ENCODE data around the gene EXOSC1. TPM values are rescaled to one million over a fixed set of nuclear protein-coding genes. Genes with fewer than 3 reads are reported as not detected.
A peak's percentile ranks its signal among the peaks of the same experiment; 100 is the strongest.
"Not testable (repeated sequence)": the region's sequence is repeated elsewhere in the genome, so short reads cannot be mapped to it uniquely, and the experiment has no call there.

Gene EXOSC1
- polyA plus RNA-seq, 2 donors = 28.8 to 32.4 TPM

DNA sequence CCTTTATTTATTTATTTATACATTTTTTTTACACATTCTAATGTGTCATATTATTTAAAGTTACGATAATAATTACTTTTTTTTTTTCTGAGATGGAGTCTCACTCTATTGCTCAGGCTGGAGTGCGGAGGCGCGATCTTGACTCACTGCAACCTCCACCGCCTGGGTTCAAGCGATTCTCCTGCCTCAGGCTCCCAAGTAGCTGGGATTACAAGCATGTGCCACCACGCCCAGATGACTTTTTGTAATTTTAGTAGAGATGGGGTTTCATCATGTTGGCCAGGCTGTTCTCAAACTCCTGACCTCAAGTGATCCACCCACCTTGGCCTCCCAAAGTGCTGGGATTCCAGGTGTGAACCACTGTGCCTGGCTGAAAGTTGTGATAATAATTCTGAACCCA is 39.3 kb downstream of the EXOSC1 start:
- not testable (repeated sequence) for H3K36me3 ChIP-seq (ENCODE audit: control insufficient read depth in 2 of 2, insufficient read depth in 2 of 2, low read length in 1 of 2); H3K27me3 ChIP-seq (ENCODE audit: control insufficient read depth in 1 of 2, insufficient read depth in 2 of 2, low read length in 2 of 2); H3K9me3 ChIP-seq (ENCODE audit: control insufficient read depth in 2 of 2, insufficient read depth in 1 of 2, low read depth in 1 of 2, low read length in 1 of 2); H3K4me3 ChIP-seq (ENCODE audit: low read depth in 1 of 2, low read length in 2 of 2); H3K4me1 ChIP-seq (ENCODE audit: control insufficient read depth in 2 of 2, insufficient read depth in 2 of 2, low read length in 1 of 2)
- H3K27ac ChIP-seq (ENCODE audit: low read depth in 2 of 2, low read length in 1 of 2) = peak overlapping the region in 1 of 2 donors; percentile 47
- 74 to 83% methylated on average over 7 of the region's 7 CpGs for WGBS, 2 donors

DNA sequence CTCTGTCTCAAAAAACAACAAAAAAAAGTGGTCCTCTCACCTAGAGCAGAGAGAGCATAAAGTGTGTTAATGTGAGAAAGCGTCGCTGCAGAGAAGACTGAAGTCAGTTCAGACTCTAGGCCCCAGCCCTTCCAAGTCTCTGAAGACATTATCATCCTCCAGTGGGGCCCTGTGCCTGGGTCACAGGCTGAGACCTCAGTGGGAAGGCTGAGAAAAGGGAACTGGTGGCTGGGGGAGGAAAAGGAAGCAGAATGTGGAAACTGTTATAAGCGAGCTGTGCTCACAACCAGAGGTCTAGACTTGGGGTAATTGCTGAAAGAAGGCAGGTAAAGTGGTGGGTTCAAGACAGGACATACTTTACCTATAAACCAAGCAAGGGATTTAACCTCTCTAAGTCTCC is 39.7 kb downstream of the EXOSC1 start:
- Histone ChIP-seq H3K27me3 (ENCODE audit: control insufficient read depth in 1 of 2, insufficient read depth in 2 of 2, low read length in 2 of 2) (no peaks in the 10 kb centered on the region), H3K9me3 (ENCODE audit: control insufficient read depth in 2 of 2, insufficient read depth in 1 of 2, low read depth in 1 of 2, low read length in 1 of 2) (no peaks in the 10 kb centered on the region), H3K36me3 (ENCODE audit: control insufficient read depth in 2 of 2, insufficient read depth in 2 of 2, low read length in 1 of 2) (no peaks in the 10 kb centered on the region), H3K4me1 (ENCODE audit: control insufficient read depth in 2 of 2, insufficient read depth in 2 of 2, low read length in 1 of 2) (no peaks in the 10 kb centered on the region), H3K27ac (ENCODE audit: low read depth in 2 of 2, low read length in 1 of 2) (no peak overlapping the region), H3K4me3 (ENCODE audit: low read depth in 1 of 2, low read length in 2 of 2) (no peak overlapping the region)
- 82 to 84% methylated on average over 3 of the region's 3 CpGs for WGBS, 2 donors

DNA sequence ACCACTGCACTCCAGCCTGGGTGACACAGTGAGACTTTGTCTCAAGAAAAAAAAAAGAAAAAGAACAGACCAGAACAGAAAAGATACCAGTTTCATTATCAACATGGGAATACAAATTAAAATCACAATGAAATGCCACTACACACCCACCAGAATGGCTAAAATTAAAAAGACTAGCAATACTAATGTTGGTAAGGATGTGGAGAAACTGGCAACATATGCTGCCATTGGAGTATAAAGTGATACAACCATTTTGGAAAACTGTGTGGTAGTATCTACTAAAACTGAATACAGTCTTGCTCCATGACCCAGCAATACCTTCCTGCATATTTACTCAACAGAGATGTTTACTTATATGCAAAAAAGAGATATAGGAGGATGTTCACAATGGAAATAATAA is 41.8 kb downstream of the EXOSC1 start:
- Histone ChIP-seq H3K36me3 (ENCODE audit: control insufficient read depth in 2 of 2, insufficient read depth in 2 of 2, low read length in 1 of 2) (no peaks in the 10 kb centered on the region), H3K27me3 (ENCODE audit: control insufficient read depth in 1 of 2, insufficient read depth in 2 of 2, low read length in 2 of 2) (no peaks in the 10 kb centered on the region), H3K27ac (ENCODE audit: low read depth in 2 of 2, low read length in 1 of 2) (no peak overlapping the region), H3K9me3 (ENCODE audit: control insufficient read depth in 2 of 2, insufficient read depth in 1 of 2, low read depth in 1 of 2, low read length in 1 of 2) (no peaks in the 10 kb centered on the region), H3K4me1 (ENCODE audit: control insufficient read depth in 2 of 2, insufficient read depth in 2 of 2, low read length in 1 of 2) (peaks cover 3 to 4% of the 10 kb centered on the region in 2 donors), H3K4me3 (ENCODE audit: low read depth in 1 of 2, low read length in 2 of 2) (no peak overlapping the region)

DNA sequence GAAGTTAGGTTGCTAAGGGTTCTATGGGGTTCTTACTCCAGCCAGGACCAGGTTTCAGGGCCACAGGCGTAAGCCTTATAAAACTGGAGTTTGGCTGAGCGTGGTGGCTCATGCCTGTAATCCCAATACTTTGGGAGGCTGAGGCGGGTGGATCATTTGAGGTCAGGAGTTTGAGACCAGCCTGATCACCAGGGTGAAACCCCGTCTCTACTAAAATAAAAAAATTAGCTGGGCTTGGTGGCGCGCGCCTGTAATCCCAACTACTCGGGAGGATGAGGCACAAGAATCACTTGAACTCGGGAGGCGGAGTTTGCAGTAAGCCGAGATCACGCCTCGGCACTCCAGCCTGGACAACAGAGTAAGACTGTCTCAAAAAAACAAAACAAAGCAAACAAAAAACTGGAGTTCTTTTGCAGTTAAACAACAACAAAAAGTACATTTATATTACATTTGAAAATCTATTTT is 44.3 kb downstream of the EXOSC1 start:
- Histone ChIP-seq H3K27me3 (ENCODE audit: control insufficient read depth in 1 of 2, insufficient read depth in 2 of 2, low read length in 2 of 2) (no peaks in the 10 kb centered on the region), H3K4me1 (ENCODE audit: control insufficient read depth in 2 of 2, insufficient read depth in 2 of 2, low read length in 1 of 2) (peaks cover 3 to 4% of the 10 kb centered on the region in 2 donors), H3K4me3 (ENCODE audit: low read depth in 1 of 2, low read length in 2 of 2) (peak overlapping the region in 1 of 2 donors; percentile 67), H3K27ac (ENCODE audit: low read depth in 2 of 2, low read length in 1 of 2) (peak overlapping the region in 1 of 2 donors; percentile 27), H3K9me3 (ENCODE audit: control insufficient read depth in 2 of 2, insufficient read depth in 1 of 2, low read depth in 1 of 2, low read length in 1 of 2) (no peaks in the 10 kb centered on the region), H3K36me3 (ENCODE audit: control insufficient read depth in 2 of 2, insufficient read depth in 2 of 2, low read length in 1 of 2) (no peaks in the 10 kb centered on the region)
- WGBS, 2 donors = 65 to 72% methylated on average over 13 of the region's 13 CpGs

DNA sequence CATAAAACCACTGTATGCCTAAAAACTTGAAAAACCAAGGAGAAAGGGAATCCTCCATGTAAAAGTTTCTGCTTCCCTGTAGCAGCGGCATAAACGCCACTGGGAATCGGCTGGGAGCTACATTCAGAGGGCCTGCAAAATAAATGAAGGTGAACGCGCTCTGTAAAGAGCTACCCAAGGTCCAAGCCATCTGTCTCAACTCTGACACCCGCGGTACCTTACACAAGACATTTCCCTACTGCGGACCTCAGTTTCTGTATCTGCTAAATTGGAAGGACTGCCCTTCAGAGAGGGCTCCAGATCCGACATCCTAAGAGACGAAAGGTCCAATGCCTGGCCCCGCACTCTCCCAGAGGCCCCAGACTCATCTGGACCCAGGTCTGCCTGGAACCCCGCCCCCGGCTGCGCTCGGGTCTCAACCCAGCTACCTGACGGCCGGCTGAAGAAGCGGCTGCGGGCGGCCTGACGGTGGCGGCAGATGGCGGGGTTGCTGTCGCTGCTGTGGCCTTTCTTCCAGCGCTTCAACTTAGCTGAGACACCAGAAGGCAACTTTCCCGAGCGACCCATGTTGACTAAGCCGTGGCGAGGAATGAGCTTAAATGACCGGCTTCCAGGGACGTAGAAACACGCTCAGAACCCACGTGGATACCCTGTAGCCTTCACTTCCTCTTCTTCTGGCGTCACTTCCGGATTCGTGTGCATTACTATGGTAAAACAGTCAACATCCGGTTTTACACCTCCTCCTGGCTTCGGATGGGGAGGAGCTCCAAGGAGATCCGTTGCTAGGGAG is 44.9 kb downstream of the EXOSC1 start, which contains the start of gene RRP12:
Gene RRP12, minus strand, starts transcription at position 676 of the 790 bp plus-strand sequence. Its CDS starts 109 bp downstream, at position 567.
- peaks cover 5% of the 10 kb centered on the region in 2 donors for H3K36me3 ChIP-seq (ENCODE audit: control insufficient read depth in 2 of 2, insufficient read depth in 2 of 2, low read length in 1 of 2)
- H3K4me3 ChIP-seq (ENCODE audit: low read depth in 1 of 2, low read length in 2 of 2) = peak within 1 kb of the TSS; percentile 67 to 77
- H3K9me3 ChIP-seq (ENCODE audit: control insufficient read depth in 2 of 2, insufficient read depth in 1 of 2, low read depth in 1 of 2, low read length in 1 of 2) = no peaks in the 10 kb centered on the region
- no peaks in the 10 kb centered on the region for H3K27me3 ChIP-seq (ENCODE audit: control insufficient read depth in 1 of 2, insufficient read depth in 2 of 2, low read length in 2 of 2)
- peak within 1 kb of the TSS; percentile 84 to 86 for H3K27ac ChIP-seq (ENCODE audit: low read depth in 2 of 2, low read length in 1 of 2)
- 1% methylated on average over 39 of the region's 39 CpGs for WGBS, 2 donors
- H3K4me1 ChIP-seq (ENCODE audit: control insufficient read depth in 2 of 2, insufficient read depth in 2 of 2, low read length in 1 of 2) = peaks cover 3 to 4% of the 10 kb centered on the region in 2 donors

DNA sequence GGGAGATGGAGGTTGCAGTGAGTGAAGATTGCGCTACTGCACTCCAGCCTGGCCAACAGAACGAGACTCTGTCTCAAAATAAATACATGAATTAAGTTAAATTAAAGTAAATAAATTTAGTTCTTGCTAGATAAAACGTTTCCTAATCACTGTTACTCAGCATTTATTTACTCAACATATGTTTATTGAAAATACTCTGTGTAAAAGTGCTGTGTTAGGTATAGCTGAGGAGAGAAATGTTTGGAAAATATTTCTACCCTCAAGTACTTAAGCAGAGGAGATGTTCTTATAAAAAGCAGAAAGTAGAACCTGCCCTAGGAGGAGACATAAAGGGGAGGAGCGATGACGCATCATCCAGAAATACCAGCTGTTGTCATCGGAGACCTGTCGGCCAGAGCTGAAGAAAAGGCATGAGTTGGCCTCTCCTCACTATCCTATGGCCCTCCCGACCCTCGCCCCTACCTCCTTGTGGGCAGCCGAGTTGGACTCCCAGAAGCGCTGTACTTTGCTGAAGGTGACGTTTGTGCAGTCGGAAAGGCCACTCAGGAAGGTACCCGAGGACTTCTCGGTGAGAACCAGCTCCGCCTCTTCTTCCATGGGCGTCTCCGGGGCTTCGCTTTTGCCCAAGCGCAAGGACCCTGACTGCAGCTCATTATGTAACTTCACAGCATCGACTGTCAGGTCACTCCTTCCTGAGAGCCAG is 45.8 kb downstream of the EXOSC1 start:
- Histone ChIP-seq H3K4me1 (ENCODE audit: control insufficient read depth in 2 of 2, insufficient read depth in 2 of 2, low read length in 1 of 2) (peaks cover 3 to 4% of the 10 kb centered on the region in 2 donors), H3K4me3 (ENCODE audit: low read depth in 1 of 2, low read length in 2 of 2) (peak overlapping the region; percentile 67 to 77), H3K36me3 (ENCODE audit: control insufficient read depth in 2 of 2, insufficient read depth in 2 of 2, low read length in 1 of 2) (peaks cover 5 to 6% of the 10 kb centered on the region in 2 donors), H3K27ac (ENCODE audit: low read depth in 2 of 2, low read length in 1 of 2) (peak overlapping the region; percentile 84 to 86), H3K9me3 (ENCODE audit: control insufficient read depth in 2 of 2, insufficient read depth in 1 of 2, low read depth in 1 of 2, low read length in 1 of 2) (no peaks in the 10 kb centered on the region), H3K27me3 (ENCODE audit: control insufficient read depth in 1 of 2, insufficient read depth in 2 of 2, low read length in 2 of 2) (no peaks in the 10 kb centered on the region)
- WGBS, 2 donors = 27 to 32% methylated on average over 21 of the region's 21 CpGs

DNA sequence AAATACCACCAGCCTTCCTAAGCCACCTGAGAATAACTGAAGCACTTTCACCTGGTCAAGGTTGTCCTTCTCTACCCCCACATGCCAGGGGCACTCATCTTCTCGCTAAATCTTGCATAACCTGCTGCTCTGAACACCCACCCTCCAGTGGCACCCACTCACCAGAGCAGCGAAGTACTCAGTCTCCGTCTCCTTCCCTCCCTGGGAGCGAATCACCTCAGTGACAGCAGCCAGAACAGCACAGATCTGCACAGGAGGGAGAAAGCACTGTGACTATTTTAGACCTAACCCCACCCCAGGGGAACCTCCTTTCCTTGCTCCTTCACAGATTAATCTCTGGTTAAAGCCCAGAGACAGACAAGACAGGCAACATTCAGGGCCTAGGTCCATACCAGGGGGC is 49.8 kb downstream of the EXOSC1 start:
- Histone ChIP-seq H3K4me1 (ENCODE audit: control insufficient read depth in 2 of 2, insufficient read depth in 2 of 2, low read length in 1 of 2) (peaks cover 3 to 4% of the 10 kb centered on the region in 2 donors), H3K27ac (ENCODE audit: low read depth in 2 of 2, low read length in 1 of 2) (no peak overlapping the region), H3K36me3 (ENCODE audit: control insufficient read depth in 2 of 2, insufficient read depth in 2 of 2, low read length in 1 of 2) (peaks cover 9 to 11% of the 10 kb centered on the region in 2 donors), H3K9me3 (ENCODE audit: control insufficient read depth in 2 of 2, insufficient read depth in 1 of 2, low read depth in 1 of 2, low read length in 1 of 2) (no peaks in the 10 kb centered on the region), H3K4me3 (ENCODE audit: low read depth in 1 of 2, low read length in 2 of 2) (no peak overlapping the region), H3K27me3 (ENCODE audit: control insufficient read depth in 1 of 2, insufficient read depth in 2 of 2, low read length in 2 of 2) (no peaks in the 10 kb centered on the region)
- 72 to 79% methylated on average over 4 of the region's 4 CpGs for WGBS, 2 donors

DNA sequence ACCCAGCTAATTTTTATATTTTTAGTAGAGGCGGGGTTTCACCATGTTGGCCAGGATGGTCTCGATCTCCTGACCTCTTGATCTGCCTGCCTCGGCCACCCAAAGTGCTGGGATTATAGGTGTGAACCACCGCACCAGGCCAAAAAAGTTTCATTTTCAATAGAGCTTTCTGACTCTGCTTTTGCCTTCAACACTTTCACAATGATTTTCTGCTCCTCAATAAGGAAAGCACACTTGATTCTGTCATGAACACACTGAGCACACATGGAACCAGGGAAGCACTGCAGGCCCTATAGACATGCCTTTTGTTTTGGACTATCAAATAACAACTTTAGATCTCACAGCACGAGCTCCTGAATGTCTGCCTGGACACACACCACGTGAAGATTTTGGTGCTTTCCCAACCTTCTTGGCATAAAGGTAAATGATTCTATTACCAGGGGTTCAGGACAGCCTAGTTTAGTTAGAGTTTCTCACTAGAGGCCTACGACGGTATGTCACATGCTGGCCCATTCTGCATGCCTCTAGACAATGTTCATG is 52.7 kb downstream of the EXOSC1 start:
- Histone ChIP-seq H3K4me3 (ENCODE audit: low read depth in 1 of 2, low read length in 2 of 2) (no peak overlapping the region), H3K27ac (ENCODE audit: low read depth in 2 of 2, low read length in 1 of 2) (no peak overlapping the region), H3K36me3 (ENCODE audit: control insufficient read depth in 2 of 2, insufficient read depth in 2 of 2, low read length in 1 of 2) (peaks cover 17 to 31% of the 10 kb centered on the region in 2 donors), H3K9me3 (ENCODE audit: control insufficient read depth in 2 of 2, insufficient read depth in 1 of 2, low read depth in 1 of 2, low read length in 1 of 2) (peaks cover 0 to 3% of the 10 kb centered on the region in 2 donors), H3K27me3 (ENCODE audit: control insufficient read depth in 1 of 2, insufficient read depth in 2 of 2, low read length in 2 of 2) (no peaks in the 10 kb centered on the region), H3K4me1 (ENCODE audit: control insufficient read depth in 2 of 2, insufficient read depth in 2 of 2, low read length in 1 of 2) (no peaks in the 10 kb centered on the region)
- WGBS, 2 donors = 91 to 93% methylated on average over 8 of the region's 8 CpGs

DNA sequence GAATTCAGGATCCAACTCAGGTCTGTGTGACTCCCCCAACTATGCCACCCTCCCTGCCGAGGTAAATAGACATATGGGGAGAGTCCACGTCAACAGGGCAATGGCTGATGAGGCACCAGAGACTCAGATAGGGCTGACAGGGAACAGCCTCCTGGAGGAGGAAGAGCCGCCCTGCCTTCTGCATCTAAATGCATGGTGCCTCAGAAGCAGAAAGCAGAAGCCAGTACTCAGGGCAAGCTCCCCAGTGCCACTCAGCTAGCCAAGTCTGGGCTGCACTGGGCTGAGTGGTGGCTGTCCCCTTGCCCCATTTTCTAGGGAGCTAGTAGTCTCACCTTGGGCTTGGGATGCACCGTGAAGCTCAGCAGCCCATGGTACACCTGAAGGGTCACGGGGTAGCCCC is 55.7 kb downstream of the EXOSC1 start:
- Histone ChIP-seq H3K4me1 (ENCODE audit: control insufficient read depth in 2 of 2, insufficient read depth in 2 of 2, low read length in 1 of 2) (no peaks in the 10 kb centered on the region), H3K27ac (ENCODE audit: low read depth in 2 of 2, low read length in 1 of 2) (no peak overlapping the region), H3K9me3 (ENCODE audit: control insufficient read depth in 2 of 2, insufficient read depth in 1 of 2, low read depth in 1 of 2, low read length in 1 of 2) (peaks cover 0 to 3% of the 10 kb centered on the region in 2 donors), H3K27me3 (ENCODE audit: control insufficient read depth in 1 of 2, insufficient read depth in 2 of 2, low read length in 2 of 2) (no peaks in the 10 kb centered on the region), H3K36me3 (ENCODE audit: control insufficient read depth in 2 of 2, insufficient read depth in 2 of 2, low read length in 1 of 2) (peaks cover 14 to 34% of the 10 kb centered on the region in 2 donors), H3K4me3 (ENCODE audit: low read depth in 1 of 2, low read length in 2 of 2) (no peak overlapping the region)
- 92 to 96% methylated on average over 5 of the region's 5 CpGs for WGBS, 2 donors
